ENCODE data around the gene PSME2.

DNA sequence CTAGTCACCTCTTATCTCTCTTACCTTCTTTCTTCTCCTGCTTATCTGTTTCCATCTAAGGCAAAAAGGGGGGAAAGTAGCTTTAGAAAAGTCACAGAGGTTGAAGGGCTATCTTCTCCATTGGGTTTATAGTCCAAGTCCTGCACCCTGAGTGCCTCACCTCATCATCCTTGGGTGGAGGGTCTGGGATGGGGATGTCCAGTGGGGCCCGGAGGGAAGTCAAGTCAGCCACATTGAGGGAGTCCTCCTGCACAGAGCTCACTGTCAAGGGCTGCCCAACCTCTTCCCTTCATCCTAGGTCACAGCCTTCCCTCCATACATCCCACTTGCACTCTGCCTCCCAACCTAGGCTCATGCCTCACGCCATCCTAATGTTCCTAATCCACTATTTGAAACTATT, 1.2 kb downstream of the PSME2 start:
- TF ChIP-seq, protein P1, sequence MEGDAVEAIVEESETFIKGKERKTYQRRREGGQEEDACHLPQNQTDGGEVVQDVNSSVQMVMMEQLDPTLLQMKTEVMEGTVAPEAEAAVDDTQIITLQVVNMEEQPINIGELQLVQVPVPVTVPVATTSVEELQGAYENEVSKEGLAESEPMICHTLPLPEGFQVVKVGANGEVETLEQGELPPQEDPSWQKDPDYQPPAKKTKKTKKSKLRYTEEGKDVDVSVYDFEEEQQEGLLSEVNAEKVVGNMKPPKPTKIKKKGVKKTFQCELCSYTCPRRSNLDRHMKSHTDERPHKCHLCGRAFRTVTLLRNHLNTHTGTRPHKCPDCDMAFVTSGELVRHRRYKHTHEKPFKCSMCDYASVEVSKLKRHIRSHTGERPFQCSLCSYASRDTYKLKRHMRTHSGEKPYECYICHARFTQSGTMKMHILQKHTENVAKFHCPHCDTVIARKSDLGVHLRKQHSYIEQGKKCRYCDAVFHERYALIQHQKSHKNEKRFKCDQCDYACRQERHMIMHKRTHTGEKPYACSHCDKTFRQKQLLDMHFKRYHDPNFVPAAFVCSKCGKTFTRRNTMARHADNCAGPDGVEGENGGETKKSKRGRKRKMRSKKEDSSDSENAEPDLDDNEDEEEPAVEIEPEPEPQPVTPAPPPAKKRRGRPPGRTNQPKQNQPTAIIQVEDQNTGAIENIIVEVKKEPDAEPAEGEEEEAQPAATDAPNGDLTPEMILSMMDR (conservative IDR thresholded peaks at IDR 0.05 in 1 of 2, IDR thresholded peaks at IDR 0.05 in 1 of 2; ENCODE audit: extremely low read depth in 1 of 2, insufficient read depth in 1 of 2, low read depth in 1 of 2, low read length in 2 of 2): no peak
- TF ChIP-seq EZH2 (IDR thresholded peaks at IDR 0.05; ENCODE audit: borderline replicate concordance, low read length): no peak

Measured in mammary epithelial cell (primary cell).